AML-193 (cell line): ENCODE measurements around the gene RPTOR.
A peak's percentile ranks its signal among the peaks of the same experiment; 100 is the strongest.

Experiments
- DNase-seq, 2 experiments: peaks; one replicate each; lab custom pipeline; 2025; lab: John Stamatoyannopoulos, UW

Gene RPTOR

GRCh38 chr17:80878876-80879722 lies 334.5 kb downstream of the RPTOR start:
- DNase-seq, result no peak

GRCh38 chr17:80879723-80880647 lies 335.3 kb downstream of the RPTOR start:
- no peak for DNase-seq

- no peak for DNase-seq
Observed at GRCh38 chr17:80880648-80880985, 336.0 kb downstream of the RPTOR start.

GRCh38 chr17:80881306-80881705 lies 336.7 kb downstream of the RPTOR start:
- DNase-seq, result no peak

GRCh38 chr17:80882323-80882722 lies 337.7 kb downstream of the RPTOR start:
- DNase-seq, result no peak

- no peak for DNase-seq
Observed at GRCh38 chr17:80882926-80883685, 338.5 kb downstream of the RPTOR start.

GRCh38 chr17:80883831-80884735 lies 339.4 kb downstream of the RPTOR start:
- DNase-seq, result no peak

- no peak for DNase-seq
Observed at GRCh38 chr17:80884811-80885210, 340.2 kb downstream of the RPTOR start.

- no peak for DNase-seq
Observed at GRCh38 chr17:80885947-80886582, 341.4 kb downstream of the RPTOR start.

GRCh38 chr17:80886641-80887573 lies 342.3 kb downstream of the RPTOR start:
- DNase-seq, result no peak

- DNase-seq, result no peak
Observed at GRCh38 chr17:80887639-80888175, 343.1 kb downstream of the RPTOR start.

GRCh38 chr17:80888276-80889160 lies 343.9 kb downstream of the RPTOR start:
- DNase-seq, result no peak

- no peak for DNase-seq
Observed at GRCh38 chr17:80889231-80890195, 344.9 kb downstream of the RPTOR start.

GRCh38 chr17:80890196-80890920 lies 345.7 kb downstream of the RPTOR start:
- no peak for DNase-seq

- DNase-seq, result no peak
Observed at GRCh38 chr17:80890921-80891396, 346.3 kb downstream of the RPTOR start.

GRCh38 chr17:80891397-80892018 lies 346.9 kb downstream of the RPTOR start:
- peak; percentile 85 to 89 for DNase-seq
